HEK293T (cell line): ENCODE data around the gene YEATS4.
A peak's percentile ranks its signal among the peaks of the same experiment; 100 is the strongest.

Experiments used
- CTCF ChIA-PET: fragments of 350-600 bp; formaldehyde crosslinking; extraction: SDS; loops from one replicate; lab custom pipeline; 2021; ENCODE audit warnings: antibody characterized with exemption, inconsistent platforms; lab: Yijun Ruan, JAX
- POLR2A ChIA-PET: fragments of 350-600 bp; formaldehyde crosslinking; extraction: SDS; loops from one replicate; lab custom pipeline; 2020; ENCODE audit warnings: antibody characterized with exemption, inconsistent platforms; lab: Yijun Ruan, JAX
- DNase-seq: peaks from one replicate; pipeline ENCODE4 v3.0.0; 2012; ENCODE audit warnings: mixed read lengths; ENCODE audit errors: extremely low spot score
- ARNT ChIP-seq: fragments of 450-650 bp; IDR thresholded peaks from 2 replicates; pipeline ENCODE4 v1.6.1; 2017; ENCODE audit warnings: mild to moderate bottlenecking
- BHLHE40 ChIP-seq: fragments of 450-650 bp; IDR thresholded peaks from 2 replicates; pipeline ENCODE4 v1.6.1; 2016; ENCODE audit warnings: mild to moderate bottlenecking, moderate library complexity, borderline replicate concordance
- CTBP1 ChIP-seq: fragments of 450-650 bp; IDR thresholded peaks from 2 replicates; pipeline ENCODE4 v1.6.1; 2016; ENCODE audit warnings: borderline replicate concordance
- ELF4 ChIP-seq: fragments of 450-650 bp; IDR thresholded peaks from 2 replicates; pipeline ENCODE4 v1.6.1; 2017; ENCODE audit warnings: antibody characterized with exemption
- FOXA1 ChIP-seq: fragments of 450-650 bp; IDR thresholded peaks from 2 replicates; pipeline ENCODE4 v1.6.1; 2016; ENCODE audit warnings: mild to moderate bottlenecking
- FOXK2 ChIP-seq: fragments of 450-650 bp; IDR thresholded peaks from 2 replicates; pipeline ENCODE4 v1.6.1; 2016; ENCODE audit warnings: mild to moderate bottlenecking
- FOXM1 ChIP-seq: fragments of 450-650 bp; IDR thresholded peaks from 2 replicates; pipeline ENCODE4 v1.6.1; 2017; ENCODE audit warnings: mild to moderate bottlenecking, borderline replicate concordance
- HDGF ChIP-seq: fragments of 450-650 bp; IDR thresholded peaks from 2 replicates; pipeline ENCODE4 v1.6.1; 2017; ENCODE audit warnings: antibody characterized with exemption, borderline replicate concordance
- L3MBTL2 ChIP-seq: fragments of 450-650 bp; conservative IDR thresholded peaks from 2 replicates; pipeline ENCODE4 v1.6.1; 2016; ENCODE audit warnings: mild to moderate bottlenecking
- LEF1 ChIP-seq: fragments of 450-650 bp; IDR thresholded peaks from 2 replicates; pipeline ENCODE4 v1.6.1; 2017; ENCODE audit warnings: mild to moderate bottlenecking, borderline replicate concordance
- NFRKB ChIP-seq: fragments of 450-650 bp; IDR thresholded peaks from 2 replicates; pipeline ENCODE4 v1.6.1; 2016; ENCODE audit warnings: mild to moderate bottlenecking, moderate library complexity
- SP1 ChIP-seq: fragments of 450-650 bp; IDR thresholded peaks from 2 replicates; pipeline ENCODE4 v1.6.1; 2017
- SUZ12 ChIP-seq: fragments of 450-650 bp; IDR thresholded peaks from 2 replicates; pipeline ENCODE4 v1.6.1; 2016; ENCODE audit warnings: mild to moderate bottlenecking
- TARDBP ChIP-seq: fragments of 450-650 bp; IDR thresholded peaks from 2 replicates; pipeline ENCODE4 v1.6.1; 2016
- ZNF384 ChIP-seq: fragments of 450-650 bp; IDR thresholded peaks from 2 replicates; pipeline ENCODE4 v1.6.1; 2016
- TF ChIP-seq, protein P1 (sequence below): fragments of 450-650 bp; IDR thresholded peaks from 2 replicates; pipeline ENCODE4 v1.6.1; 2016

The YEATS4 gene

DNA sequence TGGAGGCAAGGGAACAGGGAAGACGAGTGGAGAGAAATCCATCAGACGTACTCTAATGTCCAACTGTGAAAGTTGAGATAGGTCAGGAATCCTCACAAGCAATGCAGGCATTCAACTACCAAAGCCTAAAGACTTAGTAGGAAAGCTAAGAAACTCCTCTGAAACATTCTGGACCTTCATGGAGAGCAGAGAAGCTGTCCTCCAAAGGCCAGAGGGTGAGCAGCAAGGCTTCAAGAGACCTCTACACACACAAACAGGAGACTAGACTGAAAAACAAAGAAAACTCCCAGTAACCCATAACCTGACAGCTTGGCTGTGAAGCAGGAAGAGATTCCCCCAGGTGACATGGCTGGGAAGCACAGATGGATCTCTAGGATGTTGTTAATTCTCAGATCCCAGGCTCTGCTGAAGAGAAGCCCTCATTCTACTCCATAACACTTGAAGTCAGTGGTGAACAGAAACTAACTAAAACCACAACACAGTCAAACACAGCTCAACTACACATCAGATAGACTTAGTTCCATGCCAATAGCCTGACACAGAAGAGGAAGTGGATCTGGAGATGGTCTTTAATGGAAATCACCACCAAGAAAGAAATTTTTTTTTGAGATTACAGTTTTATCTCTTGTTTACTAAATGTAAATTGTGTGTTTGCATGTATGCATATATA lies 34.6 kb upstream of the YEATS4 start:
- DNase-seq = no peak
- ChIA-PET CTCF (no interaction called here), POLR2A (no interaction called here)
- TF ChIP-seq BHLHE40 (no peak), FOXM1 (no peak), ELF4 (no peak), CTBP1 (no peak), ARNT (no peak), NFRKB (no peak), ZNF384 (no peak), SUZ12 (no peak), LEF1 (no peak), L3MBTL2 (no peak), SP1 (no peak), HDGF (no peak), FOXA1 (no peak), TARDBP (no peak), FOXK2 (no peak)
- TF ChIP-seq, protein P1, sequence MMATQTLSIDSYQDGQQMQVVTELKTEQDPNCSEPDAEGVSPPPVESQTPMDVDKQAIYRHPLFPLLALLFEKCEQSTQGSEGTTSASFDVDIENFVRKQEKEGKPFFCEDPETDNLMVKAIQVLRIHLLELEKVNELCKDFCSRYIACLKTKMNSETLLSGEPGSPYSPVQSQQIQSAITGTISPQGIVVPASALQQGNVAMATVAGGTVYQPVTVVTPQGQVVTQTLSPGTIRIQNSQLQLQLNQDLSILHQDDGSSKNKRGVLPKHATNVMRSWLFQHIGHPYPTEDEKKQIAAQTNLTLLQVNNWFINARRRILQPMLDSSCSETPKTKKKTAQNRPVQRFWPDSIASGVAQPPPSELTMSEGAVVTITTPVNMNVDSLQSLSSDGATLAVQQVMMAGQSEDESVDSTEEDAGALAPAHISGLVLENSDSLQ = no peak

DNA sequence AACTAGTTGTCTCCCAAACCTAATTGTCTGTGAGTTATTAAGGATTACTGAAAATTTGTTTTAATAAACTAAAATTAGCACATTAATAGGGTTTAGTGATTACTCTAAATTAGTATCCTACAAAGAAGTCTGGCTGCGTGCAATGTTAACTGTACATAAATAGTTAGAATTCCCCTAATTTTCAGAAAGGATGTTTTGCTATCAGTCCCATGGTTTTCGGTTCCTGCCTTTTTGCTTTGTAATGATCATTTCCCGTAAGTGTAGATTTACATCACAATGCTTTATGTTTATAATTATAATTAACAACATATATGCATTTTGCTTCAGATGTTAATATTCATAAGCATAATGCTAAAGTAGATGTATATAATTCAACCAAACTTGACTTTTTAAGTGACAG lies 31.1 kb upstream of the YEATS4 start:
- ChIA-PET CTCF (no interaction called here), POLR2A (no interaction called here)
- TF ChIP-seq SUZ12 (no peak), FOXK2 (no peak), TARDBP (no peak), ARNT (no peak), LEF1 (no peak), SP1 (no peak), FOXA1 (no peak), L3MBTL2 (no peak), ZNF384 (no peak), ELF4 (no peak), CTBP1 (no peak), HDGF (no peak), NFRKB (no peak), BHLHE40 (no peak), FOXM1 (no peak)
- TF ChIP-seq, protein P1 = no peak
- no peak for DNase-seq

DNA sequence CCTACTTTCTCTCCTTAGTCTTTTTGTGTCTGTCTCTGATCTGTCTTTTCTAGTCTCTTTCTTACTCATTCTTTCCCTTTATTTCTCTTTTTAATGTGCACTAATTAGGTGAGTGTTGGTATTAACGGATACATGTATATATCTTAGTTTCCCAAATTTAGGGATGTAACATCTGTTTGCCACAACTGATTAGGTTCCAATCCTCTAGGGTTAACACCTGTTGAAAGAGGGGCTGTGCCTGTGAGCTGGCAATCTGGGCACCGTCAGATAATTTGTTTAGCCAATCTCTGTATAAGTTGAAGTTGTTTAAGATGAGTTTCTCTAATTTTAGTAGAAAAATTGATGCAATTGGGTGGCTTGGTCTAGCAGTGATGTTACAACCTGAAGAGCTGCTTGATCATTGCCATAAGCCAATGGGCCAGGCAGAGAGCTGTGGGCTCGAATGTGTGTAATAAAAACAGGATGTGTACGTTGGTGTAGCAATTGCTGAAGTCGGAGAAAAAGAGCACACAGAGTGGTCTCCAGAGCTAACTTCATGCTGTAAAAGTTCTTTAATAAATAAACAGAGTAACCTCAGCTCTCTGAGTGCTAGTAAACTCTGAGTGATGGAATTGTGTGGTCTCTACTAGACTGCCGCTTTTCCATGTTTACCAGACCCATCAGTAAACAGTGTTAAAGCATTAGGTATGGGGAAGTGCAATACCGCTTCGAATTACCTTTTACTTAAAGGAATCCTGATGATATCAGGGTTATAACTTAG lies 29.7 kb upstream of the YEATS4 start:
- TF ChIP-seq TARDBP (no peak), FOXM1 (no peak), FOXK2 (no peak), BHLHE40 (no peak), SP1 (no peak), CTBP1 (no peak), ZNF384 (no peak), SUZ12 (no peak), FOXA1 (no peak), ARNT (no peak), LEF1 (no peak), NFRKB (no peak), ELF4 (no peak), L3MBTL2 (no peak), HDGF (no peak)
- TF ChIP-seq, protein P1 = no peak
- DNase-seq = no peak
- ChIA-PET POLR2A (interaction anchor here (0.6 kb wide), 1 partner anchor 11 kb away, joined by 3 read pairs; no protein-coding TSS in a partner anchor), CTCF (interaction anchor here (0.8 kb wide), 1 partner anchor 39 kb away, joined by 5 read pairs; no protein-coding TSS in a partner anchor)

DNA sequence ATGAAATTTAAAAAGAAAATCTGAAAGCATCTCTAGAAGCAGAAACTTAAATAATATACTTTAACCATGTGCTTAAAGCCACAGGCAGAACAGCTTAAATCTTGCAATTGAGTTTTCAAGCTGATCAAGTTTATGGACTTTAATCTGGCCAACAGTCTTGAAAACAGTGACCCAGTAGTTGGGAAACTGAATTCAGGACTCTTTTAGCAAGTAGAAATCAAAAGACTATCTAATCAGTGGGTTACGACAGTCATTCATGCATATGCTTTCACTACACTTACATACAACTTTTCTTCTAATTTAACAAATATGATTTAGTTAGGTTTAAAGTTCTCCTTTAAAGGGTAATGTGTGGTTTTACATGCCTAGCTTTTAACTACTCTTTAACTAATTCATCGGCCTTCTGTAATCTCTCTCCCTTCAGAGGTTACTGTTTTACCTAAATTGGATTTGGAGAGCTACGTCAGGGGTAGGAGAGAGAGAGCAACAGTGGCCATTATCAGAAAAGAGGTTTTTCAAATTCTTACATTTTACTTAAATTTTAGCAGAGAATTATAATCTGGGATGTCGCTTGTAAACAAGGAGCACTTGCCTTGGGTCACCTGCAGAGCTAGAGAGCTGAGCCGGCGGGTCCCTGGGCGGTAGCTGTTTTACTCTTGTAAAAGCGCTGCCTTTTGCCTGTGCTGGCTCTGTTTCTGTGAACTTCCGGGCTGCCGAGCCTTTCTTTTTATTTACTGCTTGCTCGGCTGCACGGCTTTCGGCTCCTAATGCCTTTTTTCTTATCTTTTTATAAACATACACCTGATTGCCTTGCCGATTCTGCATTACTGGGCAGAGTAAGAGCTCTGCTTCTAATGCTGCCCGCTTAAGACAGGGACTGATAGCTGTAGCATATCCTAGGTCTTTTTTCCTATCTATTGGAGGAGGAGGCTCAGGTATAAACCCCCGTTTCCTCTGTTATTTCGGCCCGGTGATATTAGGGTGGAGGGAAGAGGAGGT lies 28.8 kb upstream of the YEATS4 start:
- ChIA-PET CTCF (interaction anchor here (0.6 to 0.8 kb wide), 5 partner anchors 11 to 519 kb away, joined by 3 to 5 read pairs (median 4); no protein-coding TSS in a partner anchor), POLR2A (interaction anchor here (1.0 kb wide), 1 partner anchor 11 kb away, joined by 3 read pairs; no protein-coding TSS in a partner anchor)
- peak; percentile 34 for DNase-seq
- TF ChIP-seq ARNT = no peak
- no peak for TF ChIP-seq L3MBTL2
- TF ChIP-seq SUZ12 = no peak
- TF ChIP-seq BHLHE40 = no peak

DNA sequence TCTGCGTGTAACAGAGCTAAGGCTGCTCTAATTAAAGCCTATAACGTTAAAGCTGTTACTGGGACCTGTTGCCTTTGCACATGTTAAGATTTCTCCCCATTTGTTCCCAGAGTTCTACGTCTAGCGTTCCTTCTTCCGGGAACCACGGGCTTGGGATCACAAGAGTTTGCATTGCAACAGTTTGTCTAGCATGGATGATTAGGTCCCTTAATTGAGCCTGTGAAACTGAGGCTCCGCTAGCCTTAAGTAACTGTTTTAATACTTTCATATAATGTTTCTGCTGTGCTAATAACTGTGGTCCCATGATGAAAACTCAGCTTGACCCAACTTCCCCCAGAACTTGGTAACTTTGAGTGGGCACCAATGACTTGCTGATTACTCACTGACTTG lies 28.0 kb upstream of the YEATS4 start:
- ChIA-PET CTCF (interaction anchor here (0.6 to 0.8 kb wide), 2 partner anchors 11 to 497 kb away, joined by 3 to 4 read pairs; no protein-coding TSS in a partner anchor), POLR2A (interaction anchor here (1.0 kb wide), 1 partner anchor 10 kb away, joined by 3 read pairs; no protein-coding TSS in a partner anchor)
- no peak for DNase-seq
- TF ChIP-seq, protein P1 = no peak
- TF ChIP-seq ZNF384 (no peak), NFRKB (no peak), SUZ12 (no peak), ELF4 (no peak)
